Measurements from ENCODE around the gene MYH14. TPM values are rescaled to one million over a fixed set of nuclear protein-coding genes. Genes with fewer than 3 reads are reported as not detected.

Gene MYH14
- total RNA-seq, 2 experiments from 2014 or later: not detected

- Mint-ChIP-seq H3K4me3 (no peak overlapping the region), H3K36me3 (ENCODE audit: low read depth) (no peaks in the 10 kb centered on the region), H3K27me3 (ENCODE audit: low read depth) (peaks cover 16% of the 10 kb centered on the region), H3K4me1 (ENCODE audit: low read depth) (no peaks in the 10 kb centered on the region), H3K27ac (no peak overlapping the region), H3K9me3 (no peaks in the 10 kb centered on the region)
- intact Hi-C loops (cut with micrococcal nuclease): no loop called here
- DNase-seq: no peak
- CTCF ChIA-PET: interaction anchor here (1.0 kb wide), 1 partner anchor 284 kb away, joined by 3 read pairs; no protein-coding TSS in a partner anchor
These were observed 69.0 kb downstream of the MYH14 start for GRCh38 chr19:50272263-50272897.

- no peaks in the 10 kb centered on the region for H3K4me1 Mint-ChIP-seq (ENCODE audit: low read depth)
- intact Hi-C loops (cut with micrococcal nuclease): no loop called here
- H3K4me3 Mint-ChIP-seq: no peak overlapping the region
- no peaks in the 10 kb centered on the region for H3K36me3 Mint-ChIP-seq (ENCODE audit: low read depth)
- CTCF ChIA-PET: interaction anchor here (0.6 to 0.7 kb wide), 2 partner anchors 21 to 315 kb away, joined by 3 read pairs; no protein-coding TSS in a partner anchor
- no peak for DNase-seq
- H3K27ac Mint-ChIP-seq: no peak overlapping the region
- no peaks in the 10 kb centered on the region for H3K9me3 Mint-ChIP-seq
- H3K27me3 Mint-ChIP-seq (ENCODE audit: low read depth): peaks cover 11% of the 10 kb centered on the region
These were observed 70.4 kb downstream of the MYH14 start for GRCh38 chr19:50273821-50274220.

GRCh38 chr19:50275577-50276368, 72.4 kb downstream of the MYH14 start:
- no peaks in the 10 kb centered on the region for H3K36me3 Mint-ChIP-seq (ENCODE audit: low read depth)
- peaks cover 9% of the 10 kb centered on the region for H3K27me3 Mint-ChIP-seq (ENCODE audit: low read depth)
- CTCF ChIA-PET: no interaction called here
- no peaks in the 10 kb centered on the region for H3K9me3 Mint-ChIP-seq
- no peak overlapping the region for H3K4me3 Mint-ChIP-seq
- H3K4me1 Mint-ChIP-seq (ENCODE audit: low read depth): no peaks in the 10 kb centered on the region
- H3K27ac Mint-ChIP-seq: no peak overlapping the region
- DNase-seq: no peak
- intact Hi-C loops (cut with micrococcal nuclease): no loop called here

- CTCF ChIA-PET: no interaction called here
- intact Hi-C loops (cut with micrococcal nuclease): no loop called here
These were observed 73.1 kb downstream of the MYH14 start for GRCh38 chr19:50276370-50277063.

GRCh38 chr19:50277966-50278580, 74.7 kb downstream of the MYH14 start:
- Mint-ChIP-seq H3K4me1 (ENCODE audit: low read depth) (no peaks in the 10 kb centered on the region), H3K27me3 (ENCODE audit: low read depth) (peaks cover 3% of the 10 kb centered on the region), H3K4me3 (no peak overlapping the region), H3K36me3 (ENCODE audit: low read depth) (no peaks in the 10 kb centered on the region), H3K27ac (no peak overlapping the region), H3K9me3 (no peaks in the 10 kb centered on the region)
- DNase-seq: no peak
- CTCF ChIA-PET: no interaction called here
- intact Hi-C loops (cut with micrococcal nuclease): no loop called here

More at GRCh38 chr19:50276370-50277063, 73.1 kb downstream of the MYH14 start:
- Mint-ChIP-seq H3K4me3 (no peak overlapping the region), H3K27me3 (ENCODE audit: low read depth) (peaks cover 5% of the 10 kb centered on the region), H3K36me3 (ENCODE audit: low read depth) (no peaks in the 10 kb centered on the region), H3K4me1 (ENCODE audit: low read depth) (no peaks in the 10 kb centered on the region), H3K9me3 (no peaks in the 10 kb centered on the region), H3K27ac (no peak overlapping the region)
- no peak for DNase-seq

GRCh38 chr19:50280074-50280473, 76.7 kb downstream of the MYH14 start:
- intact Hi-C loops (cut with micrococcal nuclease): no loop called here
- DNase-seq: no peak
- Mint-ChIP-seq H3K27ac (no peak overlapping the region), H3K9me3 (peaks cover under 1% of the 10 kb centered on the region), H3K4me1 (ENCODE audit: low read depth) (no peaks in the 10 kb centered on the region), H3K27me3 (ENCODE audit: low read depth) (peaks cover 3% of the 10 kb centered on the region), H3K4me3 (no peak overlapping the region), H3K36me3 (ENCODE audit: low read depth) (no peaks in the 10 kb centered on the region)
- CTCF ChIA-PET: no interaction called here

- Mint-ChIP-seq H3K4me3 (no peak overlapping the region), H3K27me3 (ENCODE audit: low read depth) (peaks cover 3% of the 10 kb centered on the region), H3K36me3 (ENCODE audit: low read depth) (no peaks in the 10 kb centered on the region), H3K27ac (no peak overlapping the region), H3K4me1 (ENCODE audit: low read depth) (no peaks in the 10 kb centered on the region), H3K9me3 (peaks cover 7% of the 10 kb centered on the region)
- intact Hi-C loops (cut with micrococcal nuclease): no loop called here
- no peak for DNase-seq
- CTCF ChIA-PET: no interaction called here
These were observed 77.6 kb downstream of the MYH14 start for GRCh38 chr19:50280983-50281382.

GRCh38 chr19:50281491-50281890, 78.1 kb downstream of the MYH14 start:
- H3K4me3 Mint-ChIP-seq: no peak overlapping the region
- H3K36me3 Mint-ChIP-seq (ENCODE audit: low read depth): peaks cover 1% of the 10 kb centered on the region
- peaks cover 11% of the 10 kb centered on the region for H3K9me3 Mint-ChIP-seq
- DNase-seq: no peak
- H3K4me1 Mint-ChIP-seq (ENCODE audit: low read depth): no peaks in the 10 kb centered on the region
- no peaks in the 10 kb centered on the region for H3K27me3 Mint-ChIP-seq (ENCODE audit: low read depth)
- intact Hi-C loops (cut with micrococcal nuclease): no loop called here
- H3K27ac Mint-ChIP-seq: no peak overlapping the region
- CTCF ChIA-PET: no interaction called here

- intact Hi-C loops (cut with micrococcal nuclease): no loop called here
- DNase-seq: no peak
- peaks cover 11% of the 10 kb centered on the region for H3K9me3 Mint-ChIP-seq
- H3K27me3 Mint-ChIP-seq (ENCODE audit: low read depth): peaks cover 25% of the 10 kb centered on the region
- no peak overlapping the region for H3K4me3 Mint-ChIP-seq
- peaks cover 5% of the 10 kb centered on the region for H3K36me3 Mint-ChIP-seq (ENCODE audit: low read depth)
- CTCF ChIA-PET: no interaction called here
- no peaks in the 10 kb centered on the region for H3K4me1 Mint-ChIP-seq (ENCODE audit: low read depth)
- H3K27ac Mint-ChIP-seq: no peak overlapping the region
These were observed 82.4 kb downstream of the MYH14 start for GRCh38 chr19:50285833-50286232.

GRCh38 chr19:50286443-50286842, 83.0 kb downstream of the MYH14 start:
- H3K36me3 Mint-ChIP-seq (ENCODE audit: low read depth): peaks cover 5% of the 10 kb centered on the region
- H3K4me3 Mint-ChIP-seq: no peak overlapping the region
- H3K4me1 Mint-ChIP-seq (ENCODE audit: low read depth): no peaks in the 10 kb centered on the region
- CTCF ChIA-PET: no interaction called here
- intact Hi-C loops (cut with micrococcal nuclease): no loop called here
- H3K9me3 Mint-ChIP-seq: peaks cover 11% of the 10 kb centered on the region
- H3K27me3 Mint-ChIP-seq (ENCODE audit: low read depth): peaks cover 27% of the 10 kb centered on the region
- no peak for DNase-seq
- no peak overlapping the region for H3K27ac Mint-ChIP-seq

GRCh38 chr19:50287331-50287730, 83.9 kb downstream of the MYH14 start:
- no peak overlapping the region for H3K27ac Mint-ChIP-seq
- H3K27me3 Mint-ChIP-seq (ENCODE audit: low read depth): peaks cover 27% of the 10 kb centered on the region
- no peak overlapping the region for H3K4me3 Mint-ChIP-seq
- CTCF ChIA-PET: no interaction called here
- no peaks in the 10 kb centered on the region for H3K4me1 Mint-ChIP-seq (ENCODE audit: low read depth)
- intact Hi-C loops (cut with micrococcal nuclease): no loop called here
- H3K9me3 Mint-ChIP-seq: peaks cover 11% of the 10 kb centered on the region
- H3K36me3 Mint-ChIP-seq (ENCODE audit: low read depth): peaks cover 5% of the 10 kb centered on the region
- DNase-seq: no peak

- peaks cover 38% of the 10 kb centered on the region for H3K27me3 Mint-ChIP-seq (ENCODE audit: low read depth)
- H3K9me3 Mint-ChIP-seq: peaks cover 13% of the 10 kb centered on the region
- CTCF ChIA-PET: no interaction called here
- peaks cover 5% of the 10 kb centered on the region for H3K36me3 Mint-ChIP-seq (ENCODE audit: low read depth)
- intact Hi-C loops (cut with micrococcal nuclease): no loop called here
- no peak overlapping the region for H3K4me3 Mint-ChIP-seq
- no peaks in the 10 kb centered on the region for H3K4me1 Mint-ChIP-seq (ENCODE audit: low read depth)
- DNase-seq: no peak
- H3K27ac Mint-ChIP-seq: no peak overlapping the region
These were observed 85.5 kb downstream of the MYH14 start for GRCh38 chr19:50288954-50289353.

Measured in activated naive CD4-positive, alpha-beta T cell treated with anti-CD3 and anti-CD28 coated beads for 36 hours (primary cell).